K562 (cell line): Measurements from ENCODE around the gene AIM2. TPM values are rescaled to one million over a fixed set of nuclear protein-coding genes. Genes with fewer than 3 reads are reported as not detected.

Source experiments
- ATF6 ChIP-seq: sonication (generic); formaldehyde crosslinking; IDR thresholded peaks from 2 replicates; pipeline ENCODE4 v1.4.0; 2020; ENCODE audit warnings: mild to moderate bottlenecking, missing genetic modification reagents
- CBX8 ChIP-seq: fragments of 200-600 bp; sonication (generic); IDR thresholded peaks from 2 replicates; pipeline ENCODE4 v1.6.1; 2012; ENCODE audit warnings: borderline replicate concordance, mixed run types, low read depth, mild to moderate bottlenecking, moderate library complexity, mixed read lengths, low read length, control low read depth, inconsistent platforms; ENCODE audit not compliant: poor library complexity, severe bottlenecking; ENCODE audit errors: extremely low read depth
- FOXM1 ChIP-seq, 2 experiments: fragments of 450-650 bp in 1 of 2; sonication (generic) in 1 of 2; formaldehyde crosslinking in 1 of 2; IDR thresholded peaks; 2 replicates each; pipeline versions ENCODE4 v1.6.1 to v1.9.0; 2017 to 2022; ENCODE audit warnings: low read depth in 2 of 2, mild to moderate bottlenecking in 2 of 2, missing genetic modification reagents in 1 of 2, moderate library complexity in 1 of 2
- HNRNPK ChIP-seq: fragments of 200-400 bp; formaldehyde crosslinking; IDR thresholded peaks from one replicate; pipeline ENCODE4 v1.6.1; 2018; ENCODE audit warnings: mild to moderate bottlenecking, low read depth, low read length; ENCODE audit not compliant: poor library complexity, severe bottlenecking
- PBX2 ChIP-seq, 2 experiments: IDR thresholded peaks in 1 of 2; conservative IDR thresholded peaks in 1 of 2; 2 replicates each; pipeline ENCODE4 v1.6.1; 2016; ENCODE audit warnings: low read depth in 2 of 2, mild to moderate bottlenecking in 1 of 2, missing compliant biosample characterization in 1 of 2, missing genetic modification characterization in 1 of 2, moderate library complexity in 1 of 2
- REST ChIP-seq, 2 experiments: fragments of 450-650 bp; formaldehyde crosslinking in 1 of 2; IDR thresholded peaks; 2 replicates each; pipeline versions ENCODE4 v1.4.0 to v1.6.1; 2014 to 2020; ENCODE audit warnings: mild to moderate bottlenecking in 2 of 2, borderline replicate concordance in 1 of 2, low read depth in 1 of 2
- USF2 ChIP-seq: sonication (generic); formaldehyde crosslinking; IDR thresholded peaks from 2 replicates; pipeline ENCODE4 v1.5.0; 2020; ENCODE audit warnings: missing genetic modification reagents
- ZNF449 ChIP-seq: fragments of 250-450 bp; sonication (Bioruptor Pico); IDR thresholded peaks from 2 replicates; pipeline ENCODE4 v1.8.0; 2022; ENCODE audit warnings: moderate library complexity, mild to moderate bottlenecking, inconsistent platforms
- ZNF79 ChIP-seq: fragments of 250-450 bp; sonication (Bioruptor Pico); IDR thresholded peaks from 2 replicates; pipeline ENCODE4 v1.4.0; 2020; ENCODE audit warnings: low read depth, mild to moderate bottlenecking, moderate library complexity
- polyA plus RNA-seq, 8 experiments: library from polyadenylated mRNA; depleted of rRNA in 4 of 8; stranded (reverse) in 5 of 8; unstranded in 3 of 8; fragments of >200 nt; fragmentation: Nextera tagmentation in 2 of 8; fragmentation: Illumina TruSeq in 1 of 8; extraction: Ambion mirVana in 2 of 8; extraction: Trizol in 1 of 8; gene quantifications; 2 replicates each; pipeline versions ENCODE4 v1.2.1 to v1.2.3, GENCODE V29; 2011 to 2014; ENCODE audit warnings: inconsistent platforms in 1 of 8, missing spikeins in 1 of 8
- total RNA-seq, 7 experiments: library from RNA; depleted of rRNA in 6 of 7; stranded (reverse); fragments of >200 nt in 6 of 7; fragmentation: Illumina TruSeq in 2 of 7; extraction: Trizol in 2 of 7; gene quantifications; 2 replicates each; pipeline versions ENCODE4 v1.2.1 to v1.2.3, GENCODE V29; 2011 to 2021; ENCODE audit warnings: low replicate concordance in 1 of 7

AIM2 gene
- total and polyA plus RNA-seq, 9 of the 15 experiments (the other 6 are each of a cell fraction or from before 2014, with no cell fraction given) = 0.10 to 0.95 (median 0.22) TPM

GRCh38 chr1:159015440-159015909, 61.1 kb downstream of the AIM2 start (continued):
- peak; percentile 77; the same call in 1 of the 2 replicates for TF ChIP-seq ZNF449
- TF ChIP-seq REST (IDR thresholded peaks at IDR 0.05; ENCODE audit: borderline replicate concordance) = no peak
- TF ChIP-seq REST (CRISPR knock-in tag; IDR thresholded peaks at IDR 0.05; ENCODE audit: low read depth) = no peak
- TF ChIP-seq HNRNPK = no peak
- TF ChIP-seq CBX8 = no peak
- no peak for TF ChIP-seq FOXM1 (IDR thresholded peaks at IDR 0.05; ENCODE audit: low read depth)
- no peak for TF ChIP-seq FOXM1 (CRISPR knock-in tag; IDR thresholded peaks at IDR 0.05; ENCODE audit: low read depth)
- no peak for TF ChIP-seq ATF6 (CRISPR knock-in tag)
- no peak for TF ChIP-seq ZNF79
- TF ChIP-seq PBX2 (CRISPR knock-in tag; IDR thresholded peaks at IDR 0.05; ENCODE audit: low read depth) = no peak
- 0 out of 2 replicates have a peak, but pooled peaks have one; percentile 13 for TF ChIP-seq PBX2 (tag; conservative IDR thresholded peaks at IDR 0.05; ENCODE audit: low read depth)
- TF ChIP-seq USF2 = no peak
